Measurements from ENCODE around the gene SLC5A1. TPM values are rescaled to one million over a fixed set of nuclear protein-coding genes. Genes with fewer than 3 reads are reported as not detected.

SLC5A1 gene
- total RNA-seq, 1 experiment from 2014 or later, result 0.03 TPM

DNA sequence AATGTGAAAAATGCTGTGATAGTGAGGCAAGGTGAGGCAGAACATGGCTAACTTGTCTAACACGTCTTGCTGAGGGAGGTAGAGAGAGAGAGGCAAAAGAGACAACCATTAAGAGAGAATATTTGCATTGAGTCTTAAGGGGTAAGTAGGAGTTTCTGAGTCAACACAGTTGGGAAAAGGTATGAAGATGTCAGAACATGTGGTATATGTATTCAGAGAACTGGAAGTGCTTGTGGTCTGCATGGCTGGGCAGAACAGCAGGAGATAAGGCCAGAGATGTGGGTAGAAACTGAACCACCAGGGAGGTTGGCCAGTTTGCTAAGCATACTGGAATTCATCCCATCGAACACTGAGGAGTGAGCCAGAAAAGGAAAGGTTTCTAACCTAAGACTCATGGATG lies 25.0 kb upstream of the SLC5A1 start:
- no peaks in the 10 kb centered on the region for H3K4me1 ChIP-seq (ENCODE audit: control insufficient read depth, insufficient read depth, low read length)
- H3K4me3 ChIP-seq (ENCODE audit: low read depth in 2 of 2, low read length in 2 of 2), result no peak overlapping the region
- H3K9me3 ChIP-seq (ENCODE audit: control insufficient read depth, insufficient read depth, low read depth, low read length), result peaks cover 5% of the 10 kb centered on the region; the same call in 1 of the 2 replicates
- H3K27ac ChIP-seq (ENCODE audit: low read length), result no peak overlapping the region
- no peak for TF ChIP-seq TCF7L2 (IDR thresholded peaks at IDR 0.05; ENCODE audit: low read depth, low read length)
- ChIA-PET POLR2A (no interaction called here), CTCF (no interaction called here)
- ATAC-seq, result no peak
- no peaks in the 10 kb centered on the region for H3K27me3 ChIP-seq (ENCODE audit: control insufficient read depth, insufficient read depth, low read length)
- BruUV-seq (replicated peaks), result no TSS peak
- in situ Hi-C loops (cut with HindIII; ENCODE audit: low pct_unique_long_range_greater_than_20kb, low sequenced_read_pairs), result no loop called here
- DNase-seq (ENCODE audit: low read depth, low spot score), result no peak
- intact Hi-C loops (cut with micrococcal nuclease; ENCODE audit: unreplicated experiment), result no loop called here
- H3K36me3 ChIP-seq (ENCODE audit: control insufficient read depth, insufficient read depth, low read length), result no peaks in the 10 kb centered on the region

DNA sequence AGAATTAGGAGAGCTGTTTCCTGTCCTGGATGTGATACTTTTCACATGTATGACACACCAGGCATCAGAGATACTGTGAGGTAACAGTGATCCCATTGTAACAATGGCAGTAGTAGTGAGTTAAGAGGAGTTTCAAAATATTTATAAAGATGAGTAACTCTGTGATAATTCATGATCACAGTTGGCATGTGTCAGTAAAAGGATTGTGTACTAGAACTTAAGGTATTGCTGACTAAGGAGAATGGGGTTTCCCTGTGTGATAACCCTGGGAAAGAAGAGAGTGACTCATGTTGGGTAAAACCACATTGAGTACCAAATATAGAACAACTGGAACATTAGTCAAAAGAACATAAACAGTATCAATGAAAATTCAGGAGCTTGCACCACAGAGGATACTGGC lies 22.9 kb upstream of the SLC5A1 start:
- no peak for TF ChIP-seq SIN3A (IDR thresholded peaks at IDR 0.05; ENCODE audit: borderline replicate concordance, insufficient read depth, low read depth, low read length)
- TF ChIP-seq, protein P1, sequence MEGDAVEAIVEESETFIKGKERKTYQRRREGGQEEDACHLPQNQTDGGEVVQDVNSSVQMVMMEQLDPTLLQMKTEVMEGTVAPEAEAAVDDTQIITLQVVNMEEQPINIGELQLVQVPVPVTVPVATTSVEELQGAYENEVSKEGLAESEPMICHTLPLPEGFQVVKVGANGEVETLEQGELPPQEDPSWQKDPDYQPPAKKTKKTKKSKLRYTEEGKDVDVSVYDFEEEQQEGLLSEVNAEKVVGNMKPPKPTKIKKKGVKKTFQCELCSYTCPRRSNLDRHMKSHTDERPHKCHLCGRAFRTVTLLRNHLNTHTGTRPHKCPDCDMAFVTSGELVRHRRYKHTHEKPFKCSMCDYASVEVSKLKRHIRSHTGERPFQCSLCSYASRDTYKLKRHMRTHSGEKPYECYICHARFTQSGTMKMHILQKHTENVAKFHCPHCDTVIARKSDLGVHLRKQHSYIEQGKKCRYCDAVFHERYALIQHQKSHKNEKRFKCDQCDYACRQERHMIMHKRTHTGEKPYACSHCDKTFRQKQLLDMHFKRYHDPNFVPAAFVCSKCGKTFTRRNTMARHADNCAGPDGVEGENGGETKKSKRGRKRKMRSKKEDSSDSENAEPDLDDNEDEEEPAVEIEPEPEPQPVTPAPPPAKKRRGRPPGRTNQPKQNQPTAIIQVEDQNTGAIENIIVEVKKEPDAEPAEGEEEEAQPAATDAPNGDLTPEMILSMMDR (IDR thresholded peaks at IDR 0.05), result no peak
- no peak for TF ChIP-seq TCF7L2 (IDR thresholded peaks at IDR 0.05; ENCODE audit: low read depth, low read length)
- no peak for TF ChIP-seq POLR2AphosphoS5 (IDR thresholded peaks at IDR 0.05; ENCODE audit: low read depth, low read length)
- TF ChIP-seq, protein P2, sequence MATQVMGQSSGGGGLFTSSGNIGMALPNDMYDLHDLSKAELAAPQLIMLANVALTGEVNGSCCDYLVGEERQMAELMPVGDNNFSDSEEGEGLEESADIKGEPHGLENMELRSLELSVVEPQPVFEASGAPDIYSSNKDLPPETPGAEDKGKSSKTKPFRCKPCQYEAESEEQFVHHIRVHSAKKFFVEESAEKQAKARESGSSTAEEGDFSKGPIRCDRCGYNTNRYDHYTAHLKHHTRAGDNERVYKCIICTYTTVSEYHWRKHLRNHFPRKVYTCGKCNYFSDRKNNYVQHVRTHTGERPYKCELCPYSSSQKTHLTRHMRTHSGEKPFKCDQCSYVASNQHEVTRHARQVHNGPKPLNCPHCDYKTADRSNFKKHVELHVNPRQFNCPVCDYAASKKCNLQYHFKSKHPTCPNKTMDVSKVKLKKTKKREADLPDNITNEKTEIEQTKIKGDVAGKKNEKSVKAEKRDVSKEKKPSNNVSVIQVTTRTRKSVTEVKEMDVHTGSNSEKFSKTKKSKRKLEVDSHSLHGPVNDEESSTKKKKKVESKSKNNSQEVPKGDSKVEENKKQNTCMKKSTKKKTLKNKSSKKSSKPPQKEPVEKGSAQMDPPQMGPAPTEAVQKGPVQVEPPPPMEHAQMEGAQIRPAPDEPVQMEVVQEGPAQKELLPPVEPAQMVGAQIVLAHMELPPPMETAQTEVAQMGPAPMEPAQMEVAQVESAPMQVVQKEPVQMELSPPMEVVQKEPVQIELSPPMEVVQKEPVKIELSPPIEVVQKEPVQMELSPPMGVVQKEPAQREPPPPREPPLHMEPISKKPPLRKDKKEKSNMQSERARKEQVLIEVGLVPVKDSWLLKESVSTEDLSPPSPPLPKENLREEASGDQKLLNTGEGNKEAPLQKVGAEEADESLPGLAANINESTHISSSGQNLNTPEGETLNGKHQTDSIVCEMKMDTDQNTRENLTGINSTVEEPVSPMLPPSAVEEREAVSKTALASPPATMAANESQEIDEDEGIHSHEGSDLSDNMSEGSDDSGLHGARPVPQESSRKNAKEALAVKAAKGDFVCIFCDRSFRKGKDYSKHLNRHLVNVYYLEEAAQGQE (IDR thresholded peaks at IDR 0.05; ENCODE audit: insufficient read depth in 1 of 2, low read depth in 2 of 2, low read length in 1 of 2), result no peak
- ATAC-seq, result no peak
- ChIA-PET CTCF (no interaction called here), POLR2A (no interaction called here)
- no peak overlapping the region for H3K27ac ChIP-seq (ENCODE audit: low read length)
- no peaks in the 10 kb centered on the region for H3K9me3 ChIP-seq (ENCODE audit: control insufficient read depth, insufficient read depth, low read depth, low read length)
- in situ Hi-C loops (cut with HindIII; ENCODE audit: low pct_unique_long_range_greater_than_20kb, low sequenced_read_pairs), result no loop called here
- no peaks in the 10 kb centered on the region for H3K36me3 ChIP-seq (ENCODE audit: control insufficient read depth, insufficient read depth, low read length)
- no TSS peak for BruUV-seq (replicated peaks)
- H3K4me3 ChIP-seq (ENCODE audit: low read depth in 2 of 2, low read length in 2 of 2), result no peak overlapping the region
- DNase-seq (ENCODE audit: low read depth, low spot score), result peak; percentile 12
- no peaks in the 10 kb centered on the region for H3K27me3 ChIP-seq (ENCODE audit: control insufficient read depth, insufficient read depth, low read length)
- no peaks in the 10 kb centered on the region for H3K4me1 ChIP-seq (ENCODE audit: control insufficient read depth, insufficient read depth, low read length)
- intact Hi-C loops (cut with micrococcal nuclease; ENCODE audit: unreplicated experiment), result no loop called here

DNA sequence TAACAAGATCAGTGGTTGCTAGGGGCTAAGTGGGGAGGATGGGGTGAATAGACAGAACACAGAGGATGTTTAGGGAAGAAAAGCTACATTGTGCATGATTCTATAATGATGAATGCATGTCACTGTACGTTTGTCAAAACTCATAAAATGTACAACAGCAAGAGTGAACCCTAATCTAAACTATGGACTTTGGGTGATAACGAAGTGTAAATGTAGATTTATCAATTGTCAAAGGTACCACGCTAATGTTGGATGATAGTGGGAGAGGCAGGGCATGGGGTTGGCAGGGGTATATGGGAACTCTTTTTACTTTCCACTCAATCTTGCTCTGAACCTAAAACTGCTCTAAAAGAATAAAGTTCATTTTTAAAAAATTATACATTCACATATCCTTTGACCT lies 21.3 kb upstream of the SLC5A1 start:
- Histone ChIP-seq H3K4me3 (ENCODE audit: low read depth in 2 of 2, low read length in 2 of 2) (no peak overlapping the region), H3K27ac (ENCODE audit: low read length) (no peak overlapping the region), H3K27me3 (ENCODE audit: control insufficient read depth, insufficient read depth, low read length) (no peaks in the 10 kb centered on the region), H3K36me3 (ENCODE audit: control insufficient read depth, insufficient read depth, low read length) (no peaks in the 10 kb centered on the region), H3K4me1 (ENCODE audit: control insufficient read depth, insufficient read depth, low read length) (no peaks in the 10 kb centered on the region), H3K9me3 (ENCODE audit: control insufficient read depth, insufficient read depth, low read depth, low read length) (no peaks in the 10 kb centered on the region)
- POLR2A ChIA-PET, result no interaction called here
- TF ChIP-seq, protein P2 (IDR thresholded peaks at IDR 0.05; ENCODE audit: insufficient read depth in 1 of 2, low read depth in 2 of 2, low read length in 1 of 2), result no peak
- TF ChIP-seq TCF7L2 (IDR thresholded peaks at IDR 0.05; ENCODE audit: low read depth, low read length) (no peak), POLR2AphosphoS5 (IDR thresholded peaks at IDR 0.05; ENCODE audit: low read depth, low read length) (no peak), SIN3A (IDR thresholded peaks at IDR 0.05; ENCODE audit: borderline replicate concordance, insufficient read depth, low read depth, low read length) (no peak)
- TF ChIP-seq, protein P1 (IDR thresholded peaks at IDR 0.05), result no peak
- no peak for ATAC-seq
- CTCF ChIA-PET, result interaction anchor here (0.6 kb wide), 1 partner anchor 553 kb away, joined by 6 read pairs; no protein-coding TSS in a partner anchor
- no peak for DNase-seq (ENCODE audit: low read depth, low spot score)
- BruUV-seq (replicated peaks), result no TSS peak
- in situ Hi-C loops (cut with HindIII; ENCODE audit: low pct_unique_long_range_greater_than_20kb, low sequenced_read_pairs), result no loop called here
- intact Hi-C loops (cut with micrococcal nuclease; ENCODE audit: unreplicated experiment), result no loop called here
